GM03348 (cell line): ENCODE measurements around the gene FBP2.
A peak's percentile ranks its signal among the peaks of the same experiment; 100 is the strongest.
"Not testable (repeated sequence)": the region's sequence is repeated elsewhere in the genome, so short reads cannot be mapped to it uniquely, and the experiment has no call there.

Experiments used
- DNase-seq: peaks from one replicate; pipeline ENCODE4 v3.0.0; 2012; ENCODE audit warnings: low spot score

Gene FBP2

GRCh38 chr9:94606646-94607422 is 13.2 kb upstream of the FBP2 start:
- DNase-seq: no peak

DNA sequence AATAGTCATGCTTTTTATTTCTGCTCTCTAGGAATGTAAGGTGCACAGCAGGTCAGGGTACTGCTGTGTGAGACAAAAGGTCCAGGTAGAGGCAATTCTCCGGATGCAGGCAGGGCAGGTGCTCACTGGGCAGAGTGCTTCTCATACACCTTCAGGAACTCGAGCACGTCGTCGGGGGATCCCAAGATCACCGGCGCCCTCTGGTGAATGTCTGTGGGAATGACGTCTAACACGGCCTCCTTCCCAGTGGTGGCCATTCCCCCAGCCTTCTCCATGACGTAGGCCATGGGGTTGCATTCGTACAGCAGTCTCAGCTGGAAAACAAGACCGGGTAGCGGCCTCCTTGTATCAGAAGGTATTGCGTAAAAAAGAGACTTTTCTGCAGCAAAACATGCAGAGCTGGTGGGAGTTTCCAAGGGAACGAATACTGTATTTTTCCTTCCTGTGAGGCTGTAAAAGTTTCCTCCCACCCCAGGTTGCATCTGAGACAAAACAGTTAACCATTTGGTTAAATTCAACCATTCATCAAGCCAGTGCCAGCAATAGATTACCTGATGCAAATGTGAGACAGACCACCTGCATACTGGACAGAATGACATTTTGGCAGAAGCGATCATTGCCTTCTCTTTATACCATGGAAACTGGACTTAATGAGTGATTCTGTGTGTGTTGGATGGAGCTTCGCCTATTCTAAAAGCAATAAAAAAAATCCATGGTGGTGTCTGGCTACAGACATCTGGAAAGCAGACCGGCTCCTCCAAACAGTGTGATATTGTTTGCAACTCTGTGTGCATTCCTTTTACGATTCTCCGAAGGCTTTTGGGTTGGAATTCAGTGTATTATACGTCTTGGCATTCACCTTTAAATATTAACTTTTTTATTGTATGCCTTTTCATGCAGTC is 9.9 kb upstream of the FBP2 start:
- DNase-seq: peak; percentile 86

- no peak for DNase-seq
These were observed 9.0 kb upstream of the FBP2 start for GRCh38 chr9:94602666-94603065.

- DNase-seq: no peak
These were observed 7.1 kb upstream of the FBP2 start for GRCh38 chr9:94600715-94601114.

GRCh38 chr9:94600258-94600657 is 6.6 kb upstream of the FBP2 start:
- DNase-seq: no peak

DNA sequence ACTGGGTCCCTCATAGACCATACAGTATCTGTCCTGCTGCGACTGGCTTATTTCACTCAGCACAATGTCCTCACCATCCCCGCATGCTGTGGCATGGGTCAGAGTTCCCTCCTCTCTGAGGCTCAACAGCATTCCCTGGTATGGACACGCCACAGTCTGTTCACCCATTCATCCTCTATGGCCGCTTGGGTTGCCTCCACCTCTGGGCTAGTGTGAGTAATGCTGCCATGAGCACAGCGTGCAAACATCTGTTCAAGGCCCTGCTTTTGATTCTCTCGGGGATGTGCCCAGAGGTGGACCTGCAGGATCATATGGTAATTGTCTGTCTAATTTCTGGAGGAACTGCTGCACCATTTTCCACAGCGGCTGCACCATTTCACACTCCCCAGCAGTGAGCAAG is 5.5 kb upstream of the FBP2 start:
- no peak for DNase-seq

- not testable (repeated sequence) for DNase-seq
These were observed 941 bp downstream of the FBP2 start for GRCh38 chr9:94592683-94593082.

- no peak for DNase-seq
These were observed 1.7 kb downstream of the FBP2 start for GRCh38 chr9:94591876-94592275.

- DNase-seq: not testable (repeated sequence)
These were observed 2.5 kb downstream of the FBP2 start for GRCh38 chr9:94591046-94591545.

GRCh38 chr9:94588681-94589080 is 4.9 kb downstream of the FBP2 start:
- no peak for DNase-seq

DNA sequence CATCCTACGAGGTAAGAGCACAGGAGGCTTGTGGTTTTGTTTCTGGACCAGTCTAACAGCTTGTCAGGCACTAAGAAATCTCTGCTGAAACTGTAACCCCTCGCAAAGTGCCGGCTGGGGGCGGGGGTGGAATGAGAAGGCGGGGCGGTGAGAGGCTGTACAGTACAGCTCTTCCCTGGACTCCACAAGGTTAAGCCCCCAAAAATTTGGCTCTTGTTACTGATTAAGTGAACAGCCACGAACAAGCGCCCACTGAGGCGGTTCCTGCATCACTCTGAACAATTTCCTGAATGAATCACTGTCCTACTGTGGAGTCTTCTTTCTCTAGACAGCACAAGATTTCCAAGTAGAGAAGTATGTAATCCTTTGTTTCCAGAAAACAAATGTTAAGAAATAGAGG is 6.8 kb downstream of the FBP2 start:
- DNase-seq: peak; percentile 54

- no peak for DNase-seq
These were observed 7.3 kb downstream of the FBP2 start for GRCh38 chr9:94586316-94586715.

- DNase-seq: no peak
These were observed 9.1 kb downstream of the FBP2 start for GRCh38 chr9:94584555-94584954.

GRCh38 chr9:94581728-94582127 is 11.9 kb downstream of the FBP2 start:
- DNase-seq: no peak

- no peak for DNase-seq
These were observed 16.1 kb downstream of the FBP2 start for GRCh38 chr9:94577571-94577970.

DNA sequence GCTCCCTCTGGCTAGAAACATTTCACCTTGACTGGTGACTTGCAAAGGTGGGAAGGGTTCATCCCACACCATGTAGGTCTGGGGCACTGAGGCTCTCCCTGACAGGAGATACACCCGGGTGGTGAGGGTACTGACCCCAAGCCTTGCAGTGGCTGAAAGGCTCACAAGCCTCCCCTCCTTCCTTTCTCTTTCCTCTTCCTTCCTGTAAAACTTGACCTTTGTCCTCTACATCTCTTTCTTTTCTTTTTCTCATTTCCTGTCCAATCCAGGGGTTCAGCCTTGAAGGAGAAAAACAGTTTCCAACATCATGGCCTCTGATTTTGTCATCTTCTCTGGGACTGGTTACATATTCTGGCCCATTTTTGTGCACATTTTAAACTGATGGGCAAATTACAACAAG is 16.6 kb downstream of the FBP2 start:
- DNase-seq: no peak

- DNase-seq: no peak
These were observed 17.5 kb downstream of the FBP2 start for GRCh38 chr9:94576131-94576530.

- no peak for DNase-seq
These were observed 24.5 kb downstream of the FBP2 start for GRCh38 chr9:94568972-94569712.

DNA sequence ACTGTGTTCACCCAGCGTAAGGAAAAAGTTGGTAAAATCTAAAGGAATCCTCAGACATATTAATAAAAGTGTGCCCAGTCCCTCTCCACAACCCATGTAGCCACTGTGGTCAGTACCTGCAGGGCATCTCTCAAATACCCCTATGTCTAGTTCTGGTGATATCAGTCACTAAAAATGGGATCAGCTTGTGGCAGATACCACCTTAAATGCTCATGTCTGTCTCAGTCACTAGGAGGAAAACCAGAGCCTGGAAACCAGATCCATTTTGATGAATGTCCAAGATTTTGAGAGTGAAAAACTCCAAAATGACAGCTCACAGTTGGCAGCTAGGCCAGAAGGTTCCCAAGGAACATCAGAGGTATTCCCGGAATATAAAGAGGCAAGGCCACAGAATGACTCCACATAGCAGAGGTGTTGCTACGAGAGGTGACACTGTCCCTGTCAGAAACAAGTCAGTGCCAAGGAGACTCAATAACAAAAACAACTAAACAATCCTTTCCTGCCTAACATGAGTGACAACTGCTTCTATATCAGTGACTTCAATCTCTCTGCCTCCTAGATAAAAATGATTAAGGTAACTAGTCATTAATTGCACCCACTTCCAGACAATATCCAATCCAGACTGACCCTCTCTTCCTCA is 25.3 kb downstream of the FBP2 start:
- no peak for DNase-seq

DNA sequence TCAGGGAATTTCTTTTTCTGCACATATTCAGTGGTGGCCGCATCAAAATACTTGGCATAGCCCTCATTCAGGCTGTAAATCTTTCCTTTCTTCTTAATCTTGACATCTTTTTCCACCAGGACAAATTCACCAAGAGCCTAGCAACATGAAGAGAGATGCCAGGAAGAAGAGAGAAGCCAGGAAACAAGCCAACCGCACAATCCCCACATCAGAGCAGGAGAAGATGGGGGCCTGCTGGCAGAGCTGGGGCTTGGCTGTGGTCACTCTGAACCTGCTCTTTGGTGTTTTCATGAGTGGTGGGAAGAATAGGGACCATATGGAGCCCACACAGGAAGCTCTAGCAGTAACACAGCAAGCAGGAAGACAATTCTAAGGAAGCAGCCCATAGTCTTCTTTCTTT is 26.4 kb downstream of the FBP2 start:
- DNase-seq: no peak

DNA sequence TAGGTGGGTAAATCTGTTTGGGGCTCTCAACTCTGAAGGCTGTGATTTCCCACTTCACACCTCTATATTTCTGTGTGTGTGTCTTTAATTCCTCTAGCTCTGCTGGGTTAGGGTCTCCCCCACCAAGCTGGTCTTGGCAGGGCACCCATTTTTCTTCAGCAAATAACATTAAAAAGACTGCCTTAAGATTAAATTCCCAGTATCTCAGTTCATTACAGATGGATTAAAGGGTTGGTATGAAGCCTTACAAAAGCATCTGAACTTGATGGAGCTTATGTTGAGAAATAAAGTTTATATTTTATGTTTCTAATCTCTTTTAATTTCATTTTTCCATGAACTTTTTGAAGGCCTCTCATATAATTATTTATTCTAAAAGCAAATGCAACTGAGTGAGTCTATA is 27.1 kb downstream of the FBP2 start:
- DNase-seq: no peak

DNA sequence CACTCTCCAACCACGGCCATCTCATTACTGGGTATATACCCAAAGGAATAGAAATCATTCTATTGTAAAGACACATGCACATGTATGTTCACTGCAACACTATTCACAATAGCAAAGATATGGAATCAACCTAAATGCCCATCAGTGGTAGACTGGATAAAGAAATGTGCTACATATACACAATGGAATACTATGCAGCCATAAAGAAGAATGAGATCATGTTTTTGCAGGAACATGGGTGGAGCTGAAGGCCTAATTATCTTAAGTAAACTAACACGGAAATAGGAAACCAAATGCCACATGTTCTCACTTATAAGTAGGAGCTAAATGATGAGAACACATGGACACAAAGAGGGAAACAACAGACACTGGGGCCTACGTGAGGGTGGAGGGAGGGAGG is 29.3 kb downstream of the FBP2 start:
- not testable (repeated sequence) for DNase-seq
